GM21825 (cell line): ENCODE data around the gene INPP5A.
"Not testable (repeated sequence)": the region's sequence is repeated elsewhere in the genome, so short reads cannot be mapped to it uniquely, and the experiment has no call there.

Experiments used
- ATAC-seq: cut with Tn5 transposase; IDR thresholded peaks from one replicate; pipeline ENCODE4 v1.9.1; 2021; ENCODE audit warnings: mild to moderate bottlenecking, moderate library complexity; ENCODE audit not compliant: unreplicated experiment

Gene INPP5A

DNA sequence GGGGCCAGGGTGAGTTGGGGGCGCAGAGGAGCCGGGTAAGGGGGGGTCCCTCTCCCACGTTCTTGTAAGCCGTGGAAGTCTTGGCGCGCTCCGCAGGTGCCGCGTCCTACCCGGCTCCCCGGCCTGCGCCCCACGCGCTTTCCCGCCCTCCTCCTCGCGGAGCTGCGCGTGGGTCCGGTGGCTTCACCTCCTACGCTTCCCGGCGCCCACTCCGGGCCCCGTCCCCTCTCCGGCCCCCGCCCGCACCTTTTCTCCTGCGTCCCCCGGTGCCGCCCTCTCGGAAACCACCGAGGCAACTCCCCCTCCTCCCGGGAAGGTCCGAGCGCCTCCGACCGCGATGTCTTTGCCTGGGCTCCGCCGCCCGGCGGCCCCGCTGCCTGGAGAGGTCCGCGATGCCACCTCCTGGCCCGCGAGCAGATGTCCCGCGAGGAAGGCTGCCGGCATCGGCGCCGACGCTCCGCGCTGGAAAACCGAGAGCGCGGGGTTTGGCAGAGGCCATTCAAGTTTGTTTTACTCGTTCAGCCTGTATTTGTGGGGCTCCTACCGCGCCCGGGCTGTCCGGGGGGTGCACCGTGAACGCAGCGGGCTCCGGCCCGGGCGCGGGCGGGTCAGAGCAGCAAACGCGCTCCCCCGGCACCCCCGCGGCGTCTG is 250.7 kb downstream of the INPP5A start:
- no peak for ATAC-seq

GRCh38 chr10:132788831-132789219 is 251.2 kb downstream of the INPP5A start:
- no peak for ATAC-seq

DNA sequence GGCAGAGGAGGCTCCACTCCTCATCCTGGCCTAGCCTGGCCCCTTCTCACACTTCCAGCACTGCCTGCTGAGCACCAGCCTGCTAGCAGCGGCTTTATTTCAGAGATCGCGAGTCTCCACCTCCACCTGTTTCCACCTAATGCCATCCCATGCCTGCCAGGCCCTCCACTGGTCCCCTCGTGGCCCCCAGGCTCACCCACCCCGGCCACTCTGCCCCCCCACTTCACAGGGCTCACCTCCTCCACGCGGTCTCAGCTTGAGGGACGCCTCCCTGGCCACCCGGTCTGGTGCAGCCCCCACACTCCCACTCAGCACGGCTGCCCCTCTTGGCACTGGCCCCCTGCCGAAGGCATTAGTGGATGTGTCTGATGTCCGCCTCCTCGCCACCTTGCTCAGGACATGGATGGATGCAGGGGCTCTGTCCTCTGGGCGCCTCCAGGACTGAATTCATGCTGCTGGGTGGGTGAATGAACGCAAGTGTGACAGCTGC is 252.1 kb downstream of the INPP5A start:
- no peak for ATAC-seq

DNA sequence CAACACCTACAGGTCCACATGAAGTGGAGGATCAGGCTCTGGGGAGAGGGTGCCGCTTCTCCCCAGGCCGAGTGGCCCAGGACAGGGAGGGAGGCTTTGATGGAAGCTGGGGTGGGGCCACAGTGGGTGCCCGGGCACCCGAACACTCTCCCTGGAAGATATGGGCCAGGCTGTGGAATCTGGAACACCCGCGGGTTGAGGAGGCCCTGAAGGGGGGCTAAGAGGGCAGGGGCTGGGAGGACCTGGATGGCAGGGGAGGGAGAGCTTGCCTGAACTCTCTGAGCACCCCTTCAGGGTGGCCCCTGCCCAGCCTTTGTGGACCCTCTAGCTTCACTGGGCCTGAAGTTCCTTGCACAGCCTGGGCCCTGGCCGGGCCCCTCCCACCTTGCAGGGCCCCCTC is 252.9 kb downstream of the INPP5A start:
- no peak for ATAC-seq

GRCh38 chr10:132790934-132791829 is 253.6 kb downstream of the INPP5A start:
- no peak for ATAC-seq

DNA sequence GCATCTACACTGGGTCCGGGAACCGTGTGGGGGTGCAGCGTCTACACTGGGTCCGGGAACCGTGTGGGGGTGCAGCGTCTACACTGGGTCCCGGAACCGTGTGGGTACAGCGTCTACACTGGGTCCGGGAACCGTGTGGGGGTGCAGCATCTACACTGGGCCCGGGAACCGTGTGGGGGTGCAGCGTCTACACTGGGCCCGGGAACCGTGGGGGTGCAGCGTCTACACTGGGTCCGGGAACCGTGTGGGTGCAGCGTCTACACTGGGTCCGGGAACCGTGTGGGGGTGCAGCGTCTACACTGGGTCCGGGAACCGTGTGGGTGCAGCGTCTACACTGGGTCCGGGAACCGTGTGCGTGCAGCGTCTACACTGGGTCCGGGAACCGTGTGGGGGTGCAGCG is 254.5 kb downstream of the INPP5A start:
- ATAC-seq: not testable (repeated sequence)

GRCh38 chr10:132792796-132793195 is 255.2 kb downstream of the INPP5A start:
- ATAC-seq: no peak

- no peak for ATAC-seq
These were observed 255.6 kb downstream of the INPP5A start for GRCh38 chr10:132793213-132793612.

DNA sequence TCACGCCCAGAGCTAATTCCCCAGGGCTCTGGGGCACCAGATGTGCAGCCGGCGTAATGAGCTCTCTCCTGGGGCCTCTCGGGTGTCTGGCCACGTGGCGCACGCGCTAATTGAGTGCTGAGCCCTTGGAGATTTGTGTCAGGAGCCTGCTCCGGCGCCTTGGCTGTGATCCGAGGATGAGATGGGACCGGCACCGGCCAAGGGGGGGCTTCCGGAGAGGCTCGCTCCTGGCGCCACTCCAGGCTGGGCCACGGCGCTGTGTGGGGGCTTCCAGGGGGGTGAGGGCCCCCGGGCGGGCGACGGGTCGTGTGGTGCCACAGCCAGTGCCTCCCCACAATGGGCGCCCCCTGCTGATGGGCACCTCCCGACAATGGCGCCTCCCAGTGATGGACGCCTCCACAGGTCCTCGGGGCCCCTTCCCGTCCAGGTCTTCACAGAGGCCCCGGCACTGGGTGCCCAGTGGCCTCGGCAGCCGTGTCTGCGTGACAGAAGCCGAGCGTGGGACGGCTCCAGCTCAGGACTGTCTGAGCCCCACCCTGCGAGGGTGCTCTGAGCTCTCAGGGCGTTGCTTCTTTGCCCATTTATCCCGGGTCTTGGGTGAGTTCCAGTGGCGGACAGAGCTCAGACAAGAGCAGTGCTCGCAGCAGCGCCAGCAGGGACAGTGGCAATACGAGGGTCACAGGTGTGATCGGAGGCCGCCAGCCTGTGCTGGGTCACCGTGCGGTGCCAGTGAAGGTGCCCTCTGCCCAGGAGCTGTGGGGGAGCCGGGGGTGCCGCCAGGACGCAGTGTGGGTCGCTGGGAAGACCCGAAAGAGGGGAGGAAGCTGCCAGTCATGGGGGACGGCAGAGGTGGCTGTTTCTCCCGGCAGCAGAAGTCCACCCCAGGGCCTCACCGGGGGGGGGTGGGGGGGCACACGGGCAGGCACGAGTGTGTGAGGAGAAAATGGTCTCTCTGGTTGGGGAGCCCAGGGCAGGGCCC is 256.6 kb downstream of the INPP5A start:
- no peak for ATAC-seq

GRCh38 chr10:132796846-132797245 is 259.3 kb downstream of the INPP5A start:
- no peak for ATAC-seq

DNA sequence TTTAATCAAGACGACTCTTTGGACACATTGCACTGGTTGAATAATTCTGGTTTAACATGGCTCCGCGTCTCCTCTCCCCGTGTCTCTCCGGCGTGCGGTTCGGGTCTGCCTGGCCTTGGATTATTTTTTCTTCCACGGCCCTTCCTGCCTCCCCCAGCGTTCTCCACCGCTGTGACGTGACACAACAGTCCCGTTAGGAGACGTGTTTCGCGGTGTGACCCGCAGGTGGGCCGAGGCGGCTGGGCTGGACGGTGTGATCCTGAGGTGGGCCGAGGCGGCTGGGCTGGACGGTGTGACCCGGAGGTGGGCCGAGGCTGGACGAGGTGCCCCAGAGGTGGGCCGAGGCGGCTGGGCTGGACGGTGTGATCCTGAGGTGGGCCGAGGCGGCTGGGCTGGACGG is 260.4 kb downstream of the INPP5A start:
- ATAC-seq: not testable (repeated sequence)

GRCh38 chr10:132798403-132798802 is 260.8 kb downstream of the INPP5A start:
- no peak for ATAC-seq

DNA sequence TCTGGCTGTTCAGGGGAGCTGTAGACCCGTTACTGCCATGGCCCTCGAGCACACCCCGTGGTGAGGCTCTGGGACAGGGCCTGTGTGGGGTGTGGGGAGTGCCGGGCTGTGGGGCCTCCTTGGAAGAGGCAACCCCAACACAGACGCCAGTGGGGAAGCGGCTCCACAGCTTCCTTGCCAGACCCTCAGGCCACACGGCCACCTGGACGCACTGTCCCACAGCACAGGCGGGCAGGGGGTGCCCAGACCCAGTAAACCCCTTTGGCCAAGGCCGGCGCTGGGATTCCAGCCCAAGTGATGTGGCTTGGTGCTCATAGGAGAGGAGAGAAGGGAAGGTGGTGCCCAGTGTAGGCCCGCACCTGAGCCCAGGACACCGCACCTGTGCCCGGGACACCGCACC is 261.3 kb downstream of the INPP5A start:
- ATAC-seq: no peak

- ATAC-seq: no peak
These were observed 262.3 kb downstream of the INPP5A start for GRCh38 chr10:132799865-132800264.

- no peak for ATAC-seq
These were observed 264.5 kb downstream of the INPP5A start for GRCh38 chr10:132802048-132802447.

- no peak for ATAC-seq
These were observed 265.2 kb downstream of the INPP5A start for GRCh38 chr10:132802694-132803320.

- ATAC-seq: no peak
These were observed 266.0 kb downstream of the INPP5A start for GRCh38 chr10:132803416-132804210.

GRCh38 chr10:132804287-132804686 is 266.7 kb downstream of the INPP5A start:
- ATAC-seq: no peak

DNA sequence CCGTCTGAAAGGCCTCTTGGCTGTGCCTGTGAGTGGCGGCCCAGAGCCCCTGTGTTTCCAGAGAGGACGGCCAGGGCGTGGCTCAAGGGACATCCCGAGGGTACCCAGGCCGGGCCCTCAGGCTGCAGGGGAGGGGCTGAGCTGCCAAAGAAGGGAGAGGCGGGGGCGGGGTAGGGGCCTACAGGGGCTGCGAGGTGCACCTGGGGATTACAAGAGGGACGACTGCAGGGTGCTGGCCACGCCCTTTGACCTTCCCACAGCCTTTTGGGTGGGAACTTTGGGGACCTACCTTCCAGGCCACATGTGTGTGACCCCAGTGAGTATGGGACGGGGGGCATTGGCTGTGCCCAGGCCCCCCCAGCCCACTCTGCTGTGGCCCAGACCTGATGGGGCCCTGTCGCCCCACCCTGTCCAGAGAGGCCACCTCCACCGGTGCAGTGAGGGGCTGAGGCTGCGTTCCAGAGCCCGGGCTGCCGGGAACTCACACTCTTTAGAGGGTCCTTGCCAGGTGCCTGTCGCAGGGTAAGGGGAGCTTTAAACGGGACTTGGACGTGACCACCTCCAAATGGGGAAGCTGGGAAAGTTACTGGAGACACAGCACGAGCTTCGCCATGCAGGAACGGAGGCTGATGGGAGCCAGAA is 267.3 kb downstream of the INPP5A start:
- no peak for ATAC-seq
